ENCODE results near the gene ADAM15.

The ADAM15 gene

GRCh38 chr1:155004352-155005075, 46.6 kb upstream of the ADAM15 start (continued):
- peak; percentile 23; the same call in 1 of the 2 replicates for TF ChIP-seq ZBTB17 (tag by site-specific recombination; IDR thresholded peaks at IDR 0.05)
- TF ChIP-seq ZNF10 (tag by site-specific recombination; IDR thresholded peaks at IDR 0.05), result peak; percentile 83; the same call in 1 of the 2 replicates
- TF ChIP-seq ZNF639 (tag by site-specific recombination; IDR thresholded peaks at IDR 0.05), result no peak
- TF ChIP-seq ZNF214 (tag by site-specific recombination; IDR thresholded peaks at IDR 0.05; ENCODE audit: borderline replicate concordance), result no peak
- no peak for TF ChIP-seq YY1 (tag by site-specific recombination; IDR thresholded peaks at IDR 0.05)
- TF ChIP-seq MZF1 (tag by site-specific recombination; IDR thresholded peaks at IDR 0.05; ENCODE audit: borderline replicate concordance), result 0 out of 2 replicates have a peak, but pooled peaks have one; percentile 28
- 0 out of 2 replicates have a peak, but pooled peaks have one; percentile 32 for TF ChIP-seq BCL11A (tag by site-specific recombination; IDR thresholded peaks at IDR 0.05; ENCODE audit: low read depth)
- TF ChIP-seq ZNF518A (tag by site-specific recombination; conservative IDR thresholded peaks at IDR 0.05; ENCODE audit: low read depth), result 0 out of 2 replicates have a peak, but pooled peaks have one; percentile 9
- TF ChIP-seq ZNF791 (tag by site-specific recombination; IDR thresholded peaks at IDR 0.05), result no peak
- no peak for TF ChIP-seq REPIN1 (tag by site-specific recombination; IDR thresholded peaks at IDR 0.05; ENCODE audit: low read depth)
- peak; percentile 40; the same call in 1 of the 2 replicates for TF ChIP-seq WT1 (tag by site-specific recombination; IDR thresholded peaks at IDR 0.05)
- peak; percentile 23; the same call in 1 of the 2 replicates for TF ChIP-seq ZNF266 (tag by site-specific recombination; IDR thresholded peaks at IDR 0.05; ENCODE audit: low read depth)
- TF ChIP-seq ZBTB48 (tag by site-specific recombination; IDR thresholded peaks at IDR 0.05), result peak; percentile 99
- no peak for TF ChIP-seq ZNF529 (tag by site-specific recombination; IDR thresholded peaks at IDR 0.05; ENCODE audit: insufficient replicate concordance)
- no peak for TF ChIP-seq ZSCAN5A (tag by site-specific recombination; IDR thresholded peaks at IDR 0.05)
- 0 out of 2 replicates have a peak, but pooled peaks have one; percentile 34 for TF ChIP-seq ZBTB20 (tag by site-specific recombination; IDR thresholded peaks at IDR 0.05)
- no peak for TF ChIP-seq ZNF146 (tag by site-specific recombination; IDR thresholded peaks at IDR 0.05)
- TF ChIP-seq ZIC2 (tag by site-specific recombination; IDR thresholded peaks at IDR 0.05), result peak; percentile 84
- peak; percentile 36; the same call in 1 of the 2 replicates for TF ChIP-seq BCL11B (tag by site-specific recombination; IDR thresholded peaks at IDR 0.05; ENCODE audit: low read depth)
- no peak for TF ChIP-seq ZNF239 (tag by site-specific recombination; IDR thresholded peaks at IDR 0.05)
- 0 out of 2 replicates have a peak, but pooled peaks have one; percentile 47 for TF ChIP-seq ZBTB10 (tag by site-specific recombination; IDR thresholded peaks at IDR 0.05)
- peak; percentile 75; the same call in 1 of the 2 replicates for TF ChIP-seq PRDM10 (tag by site-specific recombination; IDR thresholded peaks at IDR 0.05)
- TF ChIP-seq ZNF510 (tag by site-specific recombination; IDR thresholded peaks at IDR 0.05; ENCODE audit: insufficient replicate concordance), result no peak
- TF ChIP-seq ZNF132 (tag by site-specific recombination; IDR thresholded peaks at IDR 0.05; ENCODE audit: borderline replicate concordance), result no peak

All from HEK293 (cell line).